HG03520 (cell line): ENCODE data around the gene AMZ1.

Source experiments
- ATAC-seq: cut with Tn5 transposase; IDR thresholded peaks from one replicate; pipeline ENCODE4 v1.9.1; 2021; ENCODE audit warnings: mild to moderate bottlenecking, moderate library complexity; ENCODE audit not compliant: unreplicated experiment

The AMZ1 gene

GRCh38 chr7:2687881-2688318, at the start of gene AMZ1:
Gene AMZ1 (plus strand): TSS chr7:2688202. CDS start chr7:2700452, 12,250 bp downstream.
- ATAC-seq: no peak

- ATAC-seq: no peak
These were observed 49.6 kb upstream of the AMZ1 start for GRCh38 chr7:2638224-2638991.

GRCh38 chr7:2639181-2639681, 48.8 kb upstream of the AMZ1 start:
- no peak for ATAC-seq

GRCh38 chr7:2639695-2640481, 48.1 kb upstream of the AMZ1 start:
- ATAC-seq: no peak

- ATAC-seq: no peak
These were observed 47.5 kb upstream of the AMZ1 start for GRCh38 chr7:2640482-2640830.

- no peak for ATAC-seq
These were observed 47.1 kb upstream of the AMZ1 start for GRCh38 chr7:2640846-2641316.

GRCh38 chr7:2641406-2642393, 46.3 kb upstream of the AMZ1 start:
- ATAC-seq: no peak

- ATAC-seq: no peak
These were observed 44.4 kb upstream of the AMZ1 start for GRCh38 chr7:2643386-2644219.

GRCh38 chr7:2644220-2644561, 43.8 kb upstream of the AMZ1 start:
- no peak for ATAC-seq

- no peak for ATAC-seq
These were observed 43.3 kb upstream of the AMZ1 start for GRCh38 chr7:2644562-2645273.

- ATAC-seq: no peak
These were observed 42.6 kb upstream of the AMZ1 start for GRCh38 chr7:2645274-2645868.

- no peak for ATAC-seq
These were observed 41.7 kb upstream of the AMZ1 start for GRCh38 chr7:2646336-2646679.

- ATAC-seq: no peak
These were observed 41.1 kb upstream of the AMZ1 start for GRCh38 chr7:2646680-2647571.

- no peak for ATAC-seq
These were observed 40.3 kb upstream of the AMZ1 start for GRCh38 chr7:2647594-2648172.

GRCh38 chr7:2649139-2649838, 38.7 kb upstream of the AMZ1 start:
- no peak for ATAC-seq

GRCh38 chr7:2649991-2650390, 38.0 kb upstream of the AMZ1 start:
- no peak for ATAC-seq

- ATAC-seq: no peak
These were observed 37.6 kb upstream of the AMZ1 start for GRCh38 chr7:2650451-2650850.
